GM10248 (cell line): Measurements from ENCODE around the gene STAG1.
"Not testable (repeated sequence)": the region's sequence is repeated elsewhere in the genome, so short reads cannot be mapped to it uniquely, and the experiment has no call there.

Experiments
- CTCF ChIA-PET: fragments of 300-600 bp; sonication (Branson Sonifier 250); formaldehyde crosslinking; extraction: SDS; loops from one replicate; lab custom pipeline; 2021; ENCODE audit warnings: antibody characterized with exemption; lab: Yijun Ruan, JAX
- POLR2A ChIA-PET: fragments of 350-650 bp; sonication (Branson Sonifier 250); formaldehyde crosslinking; extraction: SDS; loops from one replicate; lab custom pipeline; 2020; ENCODE audit warnings: antibody characterized with exemption; lab: Yijun Ruan, JAX
- DNase-seq: peaks from one replicate; pipeline ENCODE4 v3.0.0; 2012; ENCODE audit errors: extremely low spot score
- CTCF ChIP-seq: IDR thresholded peaks from 2 replicates; pipeline ENCODE4 v1.5.1; 2012; ENCODE audit warnings: mild to moderate bottlenecking, low read depth; ENCODE audit errors: extremely low read depth, missing control alignments, control extremely low read depth

Gene STAG1

DNA sequence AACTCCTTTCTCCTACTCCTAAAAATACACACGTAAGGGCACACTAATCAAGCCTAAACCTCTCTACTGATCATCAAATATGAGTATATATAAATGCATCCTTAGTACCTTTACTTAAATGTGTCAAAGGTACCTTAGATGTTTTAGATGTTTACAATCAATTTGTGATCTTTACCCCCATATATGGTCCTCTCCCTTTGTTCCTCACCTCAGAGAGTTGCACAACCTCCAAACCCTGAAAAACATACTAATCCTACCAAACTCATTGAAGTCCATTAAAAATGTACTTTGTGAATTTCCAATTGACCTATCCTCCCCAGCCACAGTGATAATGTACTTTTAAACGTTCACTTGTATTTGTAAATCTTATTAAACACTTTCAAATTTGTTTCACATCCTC lies 249.1 kb downstream of the STAG1 start:
- ChIA-PET CTCF (no interaction called here), POLR2A (no interaction called here)
- TF ChIP-seq CTCF = no peak

GRCh38 chr3:136498919-136499447 lies 253.2 kb downstream of the STAG1 start:
- ChIA-PET POLR2A (no interaction called here), CTCF (interaction anchor here (1.4 to 1.9 kb wide), 2 partner anchors 12 to 13 kb away, joined by 3 to 7 read pairs; no protein-coding TSS in a partner anchor)

More for the DNA sequence above, 249.1 kb downstream of the STAG1 start:
- no peak for DNase-seq

GRCh38 chr3:136495213-136495612 lies 257.0 kb downstream of the STAG1 start:
- TF ChIP-seq CTCF = no peak
- CTCF ChIA-PET = no interaction called here
- DNase-seq = no peak
- POLR2A ChIA-PET = no interaction called here

More at GRCh38 chr3:136498919-136499447, 253.2 kb downstream of the STAG1 start:
- no peak for TF ChIP-seq CTCF
- DNase-seq = no peak

DNA sequence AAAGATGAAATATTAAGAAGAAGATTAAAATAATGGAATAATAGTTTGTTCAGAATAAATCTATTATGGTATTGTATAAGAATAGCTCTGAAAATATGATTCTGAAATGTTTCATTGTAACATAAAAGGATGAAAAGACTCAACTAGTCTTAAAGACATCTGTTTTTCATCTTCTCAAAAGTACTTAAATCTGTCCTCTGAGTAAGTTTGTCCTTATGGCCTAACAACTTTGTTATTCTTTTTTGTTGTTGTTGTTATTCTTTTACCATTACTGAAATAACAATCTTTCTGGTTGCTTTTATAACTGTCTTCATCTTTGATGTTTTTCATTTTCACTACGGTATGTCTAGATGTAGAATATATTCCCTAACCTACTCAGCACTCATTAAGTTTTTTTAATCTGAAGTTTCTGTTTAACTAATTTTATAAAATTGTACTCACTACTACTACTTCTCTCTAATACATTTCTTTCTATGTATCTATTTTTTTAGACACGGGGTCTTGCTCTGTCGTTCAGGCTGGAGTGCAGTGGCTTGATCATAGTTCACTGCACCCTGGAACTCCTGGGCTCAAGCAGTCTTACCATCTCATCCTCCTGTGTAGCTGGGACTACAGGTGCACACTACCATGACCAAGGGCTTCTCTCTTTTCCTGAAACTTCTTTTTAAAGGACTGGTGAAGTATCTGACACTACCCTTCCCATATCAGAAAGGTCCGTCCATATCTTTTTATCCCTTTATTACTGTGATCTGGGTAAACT lies 261.4 kb downstream of the STAG1 start:
- POLR2A ChIA-PET = no interaction called here
- no peak for TF ChIP-seq CTCF
- CTCF ChIA-PET = no interaction called here
- DNase-seq = no peak

DNA sequence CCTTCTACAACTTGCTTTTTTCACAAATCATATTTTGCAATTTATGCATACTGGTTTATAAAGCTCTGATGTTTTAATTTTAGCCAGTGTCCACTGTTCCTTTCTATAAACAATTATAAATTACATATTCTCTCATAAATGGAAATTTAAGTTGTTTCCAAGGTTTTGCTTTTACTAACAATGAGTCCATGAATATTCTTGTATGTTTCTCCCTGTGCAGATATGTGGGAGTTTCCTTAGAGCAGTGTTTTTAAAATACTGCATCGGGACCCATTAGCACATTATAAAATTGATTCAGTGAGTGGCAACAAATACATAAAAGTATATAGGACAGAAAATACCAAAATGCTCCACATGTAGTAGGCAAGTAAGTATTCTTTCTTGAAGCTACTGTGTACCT lies 266.4 kb downstream of the STAG1 start:
- CTCF ChIA-PET = interaction anchor here (0.7 to 1.5 kb wide), 4 partner anchors 11 to 30 kb away, joined by 3 to 5 read pairs (median 3); no protein-coding TSS in a partner anchor
- POLR2A ChIA-PET = no interaction called here
- no peak for TF ChIP-seq CTCF
- no peak for DNase-seq

DNA sequence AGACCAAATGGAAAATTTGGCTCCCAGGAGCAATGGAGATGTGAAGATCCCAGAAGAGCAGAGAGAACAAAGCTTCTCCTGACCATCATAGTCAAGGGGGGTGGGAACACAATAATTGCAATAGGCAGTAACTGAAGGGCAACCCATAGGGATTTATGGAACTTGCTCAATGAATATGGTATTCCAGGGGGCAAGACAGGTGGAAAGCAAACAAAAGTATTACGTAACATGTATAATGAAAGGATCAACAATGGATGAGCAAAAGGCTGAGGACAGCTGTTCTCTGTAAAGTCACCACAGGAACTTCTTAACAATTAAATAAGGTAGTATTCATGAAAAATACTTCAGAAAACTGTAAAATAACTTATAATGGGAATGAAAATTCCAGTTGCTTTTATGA lies 275.9 kb downstream of the STAG1 start:
- CTCF ChIA-PET = no interaction called here
- no peak for TF ChIP-seq CTCF
- POLR2A ChIA-PET = no interaction called here
- no peak for DNase-seq

DNA sequence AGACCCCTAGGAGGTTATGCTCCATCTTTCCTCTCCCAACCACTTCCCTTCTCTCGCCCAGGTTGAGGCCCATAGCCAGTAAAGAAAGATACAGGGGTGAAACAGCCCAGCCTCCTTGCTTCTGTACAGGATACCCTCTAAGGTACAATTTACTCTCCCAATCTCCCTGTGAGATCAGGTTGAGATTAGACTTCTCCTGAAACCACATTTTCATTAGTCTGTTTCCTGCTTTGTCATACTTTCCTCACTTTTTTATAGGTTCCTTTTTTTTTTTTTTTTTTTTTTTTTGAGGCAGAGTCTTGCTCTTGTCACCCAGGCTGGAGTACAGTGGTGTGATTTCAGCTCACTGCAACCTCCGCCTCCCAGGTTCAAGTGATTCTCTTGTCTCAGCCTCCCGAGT lies 277.3 kb downstream of the STAG1 start:
- POLR2A ChIA-PET, DNase-seq: not testable (repeated sequence)
- CTCF ChIA-PET = interaction anchor here (1.4 kb wide), 1 partner anchor 11 kb away, joined by 3 read pairs; no protein-coding TSS in a partner anchor
